Activated B cell treated with CpG ODN at 0.5 μM for 24 hours (primary cell): Measurements from ENCODE around the gene YBX2. TPM values are rescaled to one million over a fixed set of nuclear protein-coding genes. Genes with fewer than 3 reads are reported as not detected.

Experiments
- ATAC-seq: fragments of 200-7000 bp; cut with Tn5 transposase; one replicate; pipeline ENCODE4 v1.10.0; 2021; ENCODE audit warnings: low read depth, mild to moderate bottlenecking, moderate library complexity
- CTCF ChIA-PET: fragments of 350-600 bp; sonication (Branson Sonifier 250); formaldehyde crosslinking; loops from one replicate; lab custom pipeline; 2021; ENCODE audit warnings: antibody characterized with exemption; lab: Charles Lee
- POLR2A ChIA-PET: fragments of 350-600 bp; sonication (Branson Sonifier 250); formaldehyde crosslinking; loops from one replicate; lab custom pipeline; 2021; ENCODE audit warnings: antibody characterized with exemption; lab: Charles Lee
- DNase-seq: peaks from one replicate; pipeline ENCODE4 v3.0.0; 2022
- H3K27ac Mint-ChIP-seq: one replicate; pipeline ENCODE4 v1.8.0; 2020; ENCODE audit warnings: mixed read lengths
- H3K27me3 Mint-ChIP-seq: one replicate; pipeline ENCODE4 v1.8.0; 2021; ENCODE audit warnings: mixed read lengths
- H3K36me3 Mint-ChIP-seq: one replicate; pipeline ENCODE4 v1.8.0; 2021; ENCODE audit warnings: low read depth, mixed read lengths
- H3K4me1 Mint-ChIP-seq: one replicate; pipeline ENCODE4 v1.8.0; 2021; ENCODE audit warnings: mixed read lengths
- H3K4me3 Mint-ChIP-seq: one replicate; pipeline ENCODE4 v1.8.0; 2020; ENCODE audit warnings: mild to moderate bottlenecking, mixed read lengths
- H3K9me3 Mint-ChIP-seq: one replicate; pipeline ENCODE4 v1.8.0; 2020; ENCODE audit warnings: mixed read lengths
- intact Hi-C: fragments of 100-400 bp; cut with micrococcal nuclease; formaldehyde crosslinking; loops from one replicate; pipeline ENCODE4 v1.15.1; 2024
- total RNA-seq: library from RNA; stranded (reverse); gene quantifications from 2 replicates; pipeline ENCODE4 v1.2.3, GENCODE V29; 2022
- TF ChIP-seq, protein P1 (sequence below): fragments of 200-600 bp; IDR thresholded peaks from one replicate; pipeline ENCODE4 v1.8.0; 2022; ENCODE audit warnings: antibody characterized with exemption, mild to moderate bottlenecking

The YBX2 gene
- total RNA-seq, 1 donor from 2014 or later: 0.16 TPM

DNA sequence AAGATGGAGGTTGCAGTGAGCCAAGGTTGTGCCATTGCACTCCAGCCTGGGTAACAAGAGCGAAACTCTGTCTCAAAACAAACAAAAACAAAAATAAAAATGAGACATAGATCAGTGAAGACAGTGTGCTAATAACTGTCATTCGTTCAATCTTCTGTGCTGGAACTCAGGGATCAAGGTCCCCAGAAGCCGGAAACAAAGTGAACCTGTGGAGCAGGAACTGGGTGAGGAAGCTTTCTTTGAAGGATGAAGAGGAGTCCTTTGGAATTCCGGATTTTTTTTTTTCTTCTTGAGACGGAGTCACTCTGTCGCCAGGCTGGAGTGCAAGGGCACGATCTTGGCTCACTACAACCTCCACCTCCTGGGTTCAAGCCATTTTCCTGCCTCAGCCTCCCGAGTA is 15.0 kb downstream of the YBX2 start:
- H3K36me3 Mint-ChIP-seq: no peaks in the 10 kb centered on the region
- H3K27me3 Mint-ChIP-seq: peaks cover 12% of the 10 kb centered on the region
- no peaks in the 10 kb centered on the region for H3K9me3 Mint-ChIP-seq
- ATAC-seq: no peak
- no peak overlapping the region for H3K4me3 Mint-ChIP-seq
- intact Hi-C loops: no loop called here
- no peak for DNase-seq
- CTCF ChIA-PET: interaction anchor here (0.6 to 1.4 kb wide), 2 partner anchors 12 to 409 kb away, joined by 3 to 4 read pairs; partner anchors contain the start of gene WRAP53
- POLR2A ChIA-PET: interaction anchor here (0.7 kb wide), 1 partner anchor 14 kb away, joined by 3 read pairs; no protein-coding TSS in a partner anchor
- H3K27ac Mint-ChIP-seq: no peak overlapping the region
- TF ChIP-seq, protein P1, sequence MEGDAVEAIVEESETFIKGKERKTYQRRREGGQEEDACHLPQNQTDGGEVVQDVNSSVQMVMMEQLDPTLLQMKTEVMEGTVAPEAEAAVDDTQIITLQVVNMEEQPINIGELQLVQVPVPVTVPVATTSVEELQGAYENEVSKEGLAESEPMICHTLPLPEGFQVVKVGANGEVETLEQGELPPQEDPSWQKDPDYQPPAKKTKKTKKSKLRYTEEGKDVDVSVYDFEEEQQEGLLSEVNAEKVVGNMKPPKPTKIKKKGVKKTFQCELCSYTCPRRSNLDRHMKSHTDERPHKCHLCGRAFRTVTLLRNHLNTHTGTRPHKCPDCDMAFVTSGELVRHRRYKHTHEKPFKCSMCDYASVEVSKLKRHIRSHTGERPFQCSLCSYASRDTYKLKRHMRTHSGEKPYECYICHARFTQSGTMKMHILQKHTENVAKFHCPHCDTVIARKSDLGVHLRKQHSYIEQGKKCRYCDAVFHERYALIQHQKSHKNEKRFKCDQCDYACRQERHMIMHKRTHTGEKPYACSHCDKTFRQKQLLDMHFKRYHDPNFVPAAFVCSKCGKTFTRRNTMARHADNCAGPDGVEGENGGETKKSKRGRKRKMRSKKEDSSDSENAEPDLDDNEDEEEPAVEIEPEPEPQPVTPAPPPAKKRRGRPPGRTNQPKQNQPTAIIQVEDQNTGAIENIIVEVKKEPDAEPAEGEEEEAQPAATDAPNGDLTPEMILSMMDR: no peak
- peaks cover 14% of the 10 kb centered on the region for H3K4me1 Mint-ChIP-seq

DNA sequence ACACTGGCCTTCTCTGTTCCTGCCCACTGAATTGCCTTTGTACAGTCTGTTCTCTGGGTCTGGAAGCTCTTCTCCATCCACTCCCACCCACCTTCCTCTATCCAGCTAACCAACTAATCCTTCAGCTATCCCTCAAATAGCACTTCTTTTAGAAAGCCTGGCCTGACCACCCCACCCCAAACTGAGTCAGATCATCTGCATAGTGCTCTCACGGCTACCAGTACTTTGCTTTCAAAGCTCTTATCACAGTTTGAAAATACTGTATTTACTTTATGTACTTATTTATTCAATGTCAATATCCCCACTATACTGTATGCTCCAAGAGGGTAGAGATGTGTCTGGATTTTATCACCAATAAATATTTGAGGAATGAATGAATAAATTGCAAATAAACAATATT is 27.7 kb downstream of the YBX2 start:
- H3K27me3 Mint-ChIP-seq: peaks cover 19% of the 10 kb centered on the region
- no peaks in the 10 kb centered on the region for H3K9me3 Mint-ChIP-seq
- ChIA-PET CTCF (interaction anchor here (1.1 kb wide), 1 partner anchor 13 kb away, joined by 3 read pairs; no protein-coding TSS in a partner anchor), POLR2A (interaction anchor here (0.6 to 1.5 kb wide), 2 partner anchors 30 to 134 kb away, joined by 3 to 5 read pairs; no protein-coding TSS in a partner anchor)
- H3K27ac Mint-ChIP-seq: no peak overlapping the region
- DNase-seq (no peak), ATAC-seq (no peak)
- intact Hi-C loops: no loop called here
- TF ChIP-seq, protein P1: no peak
- H3K4me3 Mint-ChIP-seq: no peak overlapping the region
- H3K36me3 Mint-ChIP-seq: no peaks in the 10 kb centered on the region
- H3K4me1 Mint-ChIP-seq: peaks cover 19% of the 10 kb centered on the region

DNA sequence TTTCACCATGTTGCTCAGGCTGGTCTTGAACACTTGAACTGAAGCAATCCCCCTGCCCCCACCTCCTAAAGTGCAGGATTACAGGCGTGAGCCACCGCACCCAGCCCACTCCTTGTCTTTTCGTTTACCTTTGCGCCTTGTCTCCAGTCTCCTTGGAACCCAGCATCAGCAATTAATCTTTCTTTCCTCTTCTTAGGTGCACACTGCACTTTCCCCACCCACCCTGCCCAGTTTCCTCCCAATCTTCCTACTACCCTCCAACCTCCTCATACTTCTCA is 30.7 kb downstream of the YBX2 start:
- Mint-ChIP-seq H3K27me3 (peaks cover 17% of the 10 kb centered on the region), H3K4me3 (peak overlapping the region; percentile 77)
- no peak for ATAC-seq

DNA sequence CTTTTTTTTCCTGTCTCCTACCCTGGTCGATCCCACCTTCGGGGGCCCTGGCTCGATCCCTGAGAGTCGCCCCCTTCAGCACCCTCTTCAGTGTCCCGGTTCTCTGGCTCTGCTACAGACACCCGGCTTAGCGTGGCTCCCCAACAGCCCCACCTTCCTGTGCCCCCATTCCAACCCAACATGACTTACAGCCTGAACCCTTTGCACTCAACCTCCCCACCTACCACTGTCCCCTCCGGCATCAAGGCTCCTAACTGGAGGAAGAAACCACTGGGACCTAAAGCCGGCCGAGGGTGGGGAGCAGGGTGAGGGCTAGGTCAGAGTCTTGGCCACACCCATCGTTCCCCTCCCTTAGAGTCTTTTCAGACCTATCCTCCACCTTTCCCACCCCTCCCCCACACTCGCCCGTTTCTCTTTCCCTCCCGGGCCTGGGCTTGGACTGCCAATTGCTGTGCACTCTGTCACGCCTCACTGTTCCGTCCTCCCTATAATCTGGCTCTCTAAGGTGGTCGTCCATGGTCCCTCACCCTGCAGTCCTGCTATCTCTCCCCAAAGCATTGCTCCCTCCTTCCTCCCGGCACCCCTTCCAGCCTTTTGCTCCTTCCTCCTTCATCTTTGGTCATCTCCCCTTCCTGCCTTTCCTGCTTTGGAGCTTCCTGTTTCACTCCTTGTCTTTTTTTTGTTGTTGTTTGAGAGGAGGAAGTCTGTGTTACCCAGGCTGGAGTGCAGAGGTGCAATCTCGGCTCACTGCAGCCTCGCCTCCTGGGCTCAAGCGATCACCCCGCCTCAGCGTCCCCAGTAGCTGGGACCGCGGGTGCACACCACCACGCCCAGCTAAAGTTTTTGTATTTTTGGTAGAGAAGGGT is 31.3 kb downstream of the YBX2 start:
- DNase-seq: no peak
- Mint-ChIP-seq H3K27me3 (peaks cover 15% of the 10 kb centered on the region), H3K36me3 (peaks cover 13% of the 10 kb centered on the region), H3K27ac (peak overlapping the region; percentile 30), H3K4me1 (peaks cover 29% of the 10 kb centered on the region), H3K9me3 (no peaks in the 10 kb centered on the region), H3K4me3 (peak overlapping the region; percentile 77)
- CTCF ChIA-PET: interaction anchor here (1.0 kb wide), 2 partner anchors 33 to 42 kb away, joined by 3 read pairs; no protein-coding TSS in a partner anchor
- intact Hi-C loops: loop anchor here (5.0 kb wide), 1 partner anchor 34 kb away; no protein-coding TSS in a partner anchor
- POLR2A ChIA-PET: interaction anchor here (0.5 to 1.1 kb wide), 2 partner anchors 26 to 31 kb away, joined by 5 read pairs; no protein-coding TSS in a partner anchor
- ATAC-seq: peak; percentile 19
- TF ChIP-seq, protein P1: no peak

More for the DNA sequence above, 30.7 kb downstream of the YBX2 start:
- ChIA-PET CTCF (interaction anchor here (1.0 kb wide), 1 partner anchor 32 kb away, joined by 3 read pairs; no protein-coding TSS in a partner anchor), POLR2A (interaction anchor here (0.5 to 1.1 kb wide), 2 partner anchors 26 to 32 kb away, joined by 5 read pairs; no protein-coding TSS in a partner anchor)
- H3K9me3 Mint-ChIP-seq: no peaks in the 10 kb centered on the region
- no peak overlapping the region for H3K27ac Mint-ChIP-seq
- H3K4me1 Mint-ChIP-seq: peaks cover 29% of the 10 kb centered on the region
- TF ChIP-seq, protein P1: no peak
- H3K36me3 Mint-ChIP-seq: peaks cover 7% of the 10 kb centered on the region
- DNase-seq: no peak
- intact Hi-C loops: loop anchor here (5.0 kb wide), 1 partner anchor 34 kb away; no protein-coding TSS in a partner anchor
